HCT116 (cell line): ENCODE data around the gene SLC15A3. TPM values are rescaled to one million over a fixed set of nuclear protein-coding genes. Genes with fewer than 3 reads are reported as not detected.

ENCODE experiments used
- ATAC-seq: fragments of 200-7000 bp; cut with Tn5 transposase; 2 replicates; pipeline ENCODE4 v1.9.1; 2020; ENCODE audit warnings: mild to moderate bottlenecking, moderate library complexity
- BruUV-seq: library from RNA; stranded (reverse); fragments of 400-500 nt; replicated peaks from 2 replicates; lab custom pipeline; 2021; lab: Mats Ljungman, UMichigan
- CTCF ChIA-PET: fragments of 300-600 bp; sonication (Branson Sonifier 250); formaldehyde crosslinking; loops from one replicate; lab custom pipeline; 2021; ENCODE audit warnings: antibody characterized with exemption; lab: Charles Lee
- POLR2A ChIA-PET: fragments of 300-600, 350-600 bp; sonication (Branson Sonifier 250); formaldehyde crosslinking; loops from one replicate; lab custom pipeline; 2021; ENCODE audit warnings: antibody characterized with exemption; lab: Charles Lee
- RAD21 ChIA-PET, 2 experiments: fragments of 300-600 bp; sonication (Branson Sonifier 250); formaldehyde crosslinking; loops; one replicate each; lab custom pipeline; 2023; ENCODE audit warnings: low total read pairs in 2 of 2; ENCODE audit not compliant: uncharacterized antibody in 2 of 2, unreplicated experiment in 2 of 2, low non-redundant PET in 1 of 2; lab: Charles Lee
- DNase-seq: peaks from one replicate; pipeline ENCODE4 v3.0.0-alpha.2; 2010; ENCODE audit warnings: low read depth, low spot score
- H2AFZ ChIP-seq: fragments of 200-600 bp; shearing (Covaris generic), sonication (generic); 2 replicates; pipeline ENCODE4 v1.6.1; 2017; ENCODE audit warnings: low read depth, mixed run types, mixed read lengths, antibody characterized with exemption, low read length; ENCODE audit not compliant: poor library complexity, severe bottlenecking
- H3K27ac ChIP-seq: 2 replicates; pipeline ENCODE4 v1.5.1; 2012; ENCODE audit warnings: low read depth, low read length
- H3K27me3 ChIP-seq: fragments of 200-600 bp; sonication (generic); 2 replicates; pipeline ENCODE4 v1.6.1; 2016; ENCODE audit warnings: mixed run types, low read length, mixed read lengths; ENCODE audit not compliant: insufficient read depth
- H3K36me3 ChIP-seq, 2 experiments: fragments of 200-500 bp in 1 of 2; fragments of 200-600 bp in 1 of 2; sonication (Bioruptor generic) in 1 of 2; sonication (generic) in 1 of 2; 2 replicates each; pipeline versions ENCODE4 v1.5.1 to v1.6.1; 2014 to 2016; ENCODE audit warnings: low read length in 2 of 2, inconsistent platforms in 1 of 2, mixed read lengths in 1 of 2, mixed run types in 1 of 2; ENCODE audit not compliant: insufficient read depth in 2 of 2, control insufficient read depth in 1 of 2
- H3K4me1 ChIP-seq, 2 experiments: fragments of 200-600 bp in 1 of 2; sonication (generic) in 1 of 2; 2 replicates each; pipeline versions ENCODE4 v1.5.1 to v1.6.1; 2012 to 2017; ENCODE audit warnings: low read length in 2 of 2, inconsistent platforms in 1 of 2, mild to moderate bottlenecking in 1 of 2, mixed read lengths in 1 of 2, mixed run types in 1 of 2, moderate library complexity in 1 of 2; ENCODE audit not compliant: insufficient read depth in 2 of 2, control insufficient read depth in 1 of 2
- H3K4me2 ChIP-seq: fragments of 200-600 bp; sonication (generic); 2 replicates; pipeline ENCODE4 v1.6.1; 2017; ENCODE audit warnings: mixed run types, low read length, mixed read lengths
- H3K4me3 ChIP-seq, 2 experiments: fragments of 200-600 bp in 1 of 2; sonication (generic) in 1 of 2; replicated peaks in 1 of 2; 2 replicates each; pipeline ENCODE4 v1.5.1; 2011 to 2016; ENCODE audit warnings: low read length in 2 of 2, control low read depth in 1 of 2, low read depth in 1 of 2, mild to moderate bottlenecking in 1 of 2, mixed read lengths in 1 of 2, mixed run types in 1 of 2
- H3K79me2 ChIP-seq: fragments of 200-600 bp; sonication (generic); 2 replicates; pipeline ENCODE4 v1.6.1; 2017; ENCODE audit warnings: mild to moderate bottlenecking, mixed run types, low read length, moderate library complexity, mixed read lengths; ENCODE audit not compliant: insufficient read depth
- H3K9ac ChIP-seq: fragments of 200-600 bp; sonication (generic); 2 replicates; pipeline ENCODE4 v1.6.1; 2016; ENCODE audit warnings: low read length, mixed read lengths
- H3K9me2 ChIP-seq: fragments of 200-600 bp; sonication (generic), shearing (Covaris generic); 2 replicates; pipeline ENCODE4 v1.6.1; 2017; ENCODE audit warnings: mixed run types, mild to moderate bottlenecking, moderate library complexity; ENCODE audit not compliant: insufficient read depth
- H3K9me3 ChIP-seq, 2 experiments: fragments of 200-500 bp in 1 of 2; fragments of 200-600 bp in 1 of 2; sonication (Bioruptor generic) in 1 of 2; sonication (generic) in 1 of 2; 2 replicates each; pipeline ENCODE4 v1.6.1; 2014 to 2017; ENCODE audit warnings: low read length in 2 of 2, mixed read lengths in 2 of 2, inconsistent platforms in 1 of 2, low read depth in 1 of 2, mild to moderate bottlenecking in 1 of 2, mixed run types in 1 of 2, moderate library complexity in 1 of 2; ENCODE audit not compliant: control insufficient read depth in 1 of 2, insufficient read depth in 1 of 2
- H4K20me1 ChIP-seq: fragments of 200-600 bp; sonication (generic), shearing (Covaris generic); 2 replicates; pipeline ENCODE4 v1.6.1; 2017; ENCODE audit warnings: mixed run types, mild to moderate bottlenecking, moderate library complexity; ENCODE audit not compliant: insufficient read depth
- CEBPB ChIP-seq: IDR thresholded peaks from 2 replicates; pipeline ENCODE4 v1.6.1; 2012; ENCODE audit warnings: low read depth
- EGR1 ChIP-seq: IDR thresholded peaks from 2 replicates; pipeline ENCODE4 v1.6.1; 2012; ENCODE audit warnings: low read depth
- ELF1 ChIP-seq: IDR thresholded peaks from 2 replicates; pipeline ENCODE4 v1.6.1; 2012; ENCODE audit warnings: low read depth, borderline replicate concordance
- POLR2AphosphoS5 ChIP-seq: IDR thresholded peaks from 2 replicates; pipeline ENCODE4 v1.6.1; 2011; ENCODE audit warnings: mild to moderate bottlenecking, low read depth, low read length, moderate library complexity
- REST ChIP-seq: IDR thresholded peaks from 2 replicates; pipeline ENCODE4 v1.6.1; 2012; ENCODE audit warnings: low read depth
- ZFX ChIP-seq: fragments of 450-650 bp; IDR thresholded peaks from 2 replicates; pipeline ENCODE4 v1.6.1; 2017
- ZNF274 ChIP-seq: fragments of 200-500 bp; sonication (Bioruptor generic); IDR thresholded peaks from 2 replicates; pipeline ENCODE4 v1.6.1; 2014; ENCODE audit warnings: mild to moderate bottlenecking, low read depth, low read length, inconsistent platforms
- intact Hi-C: fragments of 100-400 bp; cut with micrococcal nuclease; formaldehyde crosslinking; loops from 2 replicates; pipeline ENCODE4 v1.10.0; 2022
- total RNA-seq: library from RNA; stranded (reverse); gene quantifications from one replicate; pipeline ENCODE4 v1.2.1, GENCODE V29; 2021; ENCODE audit not compliant: unreplicated experiment
- TF ChIP-seq, protein P1 (sequence below): IDR thresholded peaks from 2 replicates; pipeline ENCODE4 v1.6.1; 2012
- TF ChIP-seq, protein P2 (sequence below), 3 experiments: fragments of 200-600 bp in 1 of 3; sonication (generic) in 1 of 3; IDR thresholded peaks in 2 of 3; conservative IDR thresholded peaks in 1 of 3; 2 replicates each; pipeline ENCODE4 v1.5.1; 2012 to 2017; ENCODE audit warnings: low read depth in 2 of 3, low read length in 2 of 3, antibody characterized with exemption in 1 of 3, borderline replicate concordance in 1 of 3, control low read depth in 1 of 3, mild to moderate bottlenecking in 1 of 3, mixed read lengths in 1 of 3, mixed run types in 1 of 3, moderate library complexity in 1 of 3; ENCODE audit not compliant: insufficient read depth in 1 of 3

The SLC15A3 gene
- total RNA-seq, 1 experiment from 2014 or later = not detected

GRCh38 chr11:60954421-60954820, 2.4 kb upstream of the SLC15A3 start:
- no peaks in the 10 kb centered on the region for H4K20me1 ChIP-seq
- intact Hi-C loops = no loop called here
- CTCF ChIA-PET = no interaction called here
- no TSS peak for BruUV-seq
- H3K36me3 ChIP-seq = no peaks in the 10 kb centered on the region
- H3K9me2 ChIP-seq = no peaks in the 10 kb centered on the region
- H3K4me2 ChIP-seq = no peak overlapping the region
- POLR2A ChIA-PET = no interaction called here
- H3K4me3 ChIP-seq = no peak overlapping the region
- no peaks in the 10 kb centered on the region for H3K79me2 ChIP-seq
- no peaks in the 10 kb centered on the region for H3K4me1 ChIP-seq
- RAD21 ChIA-PET = no interaction called here
- ATAC-seq = no peak
- TF ChIP-seq POLR2AphosphoS5 (no peak), REST (no peak), ZFX (no peak), ELF1 (no peak), ZNF274 (no peak), CEBPB (no peak), EGR1 (no peak)
- TF ChIP-seq, protein P1, sequence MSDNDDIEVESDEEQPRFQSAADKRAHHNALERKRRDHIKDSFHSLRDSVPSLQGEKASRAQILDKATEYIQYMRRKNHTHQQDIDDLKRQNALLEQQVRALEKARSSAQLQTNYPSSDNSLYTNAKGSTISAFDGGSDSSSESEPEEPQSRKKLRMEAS = no peak
- TF ChIP-seq, protein P2, sequence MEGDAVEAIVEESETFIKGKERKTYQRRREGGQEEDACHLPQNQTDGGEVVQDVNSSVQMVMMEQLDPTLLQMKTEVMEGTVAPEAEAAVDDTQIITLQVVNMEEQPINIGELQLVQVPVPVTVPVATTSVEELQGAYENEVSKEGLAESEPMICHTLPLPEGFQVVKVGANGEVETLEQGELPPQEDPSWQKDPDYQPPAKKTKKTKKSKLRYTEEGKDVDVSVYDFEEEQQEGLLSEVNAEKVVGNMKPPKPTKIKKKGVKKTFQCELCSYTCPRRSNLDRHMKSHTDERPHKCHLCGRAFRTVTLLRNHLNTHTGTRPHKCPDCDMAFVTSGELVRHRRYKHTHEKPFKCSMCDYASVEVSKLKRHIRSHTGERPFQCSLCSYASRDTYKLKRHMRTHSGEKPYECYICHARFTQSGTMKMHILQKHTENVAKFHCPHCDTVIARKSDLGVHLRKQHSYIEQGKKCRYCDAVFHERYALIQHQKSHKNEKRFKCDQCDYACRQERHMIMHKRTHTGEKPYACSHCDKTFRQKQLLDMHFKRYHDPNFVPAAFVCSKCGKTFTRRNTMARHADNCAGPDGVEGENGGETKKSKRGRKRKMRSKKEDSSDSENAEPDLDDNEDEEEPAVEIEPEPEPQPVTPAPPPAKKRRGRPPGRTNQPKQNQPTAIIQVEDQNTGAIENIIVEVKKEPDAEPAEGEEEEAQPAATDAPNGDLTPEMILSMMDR (IDR thresholded peaks at IDR 0.05 in 2 of 3, conservative IDR thresholded peaks at IDR 0.05 in 1 of 3; ENCODE audit: borderline replicate concordance in 1 of 3, insufficient read depth in 1 of 3, low read depth in 2 of 3, low read length in 2 of 3) = no peak
- no peaks in the 10 kb centered on the region for H3K27me3 ChIP-seq
- no peak overlapping the region for H2AFZ ChIP-seq
- H3K9me3 ChIP-seq = no peaks in the 10 kb centered on the region
- H3K9ac ChIP-seq = no peak overlapping the region
- H3K27ac ChIP-seq = no peak overlapping the region
- DNase-seq = no peak
